Measurements from ENCODE around the gene ZBED4. TPM values are rescaled to one million over a fixed set of nuclear protein-coding genes. Genes with fewer than 3 reads are reported as not detected.

ZBED4 gene
- total and polyA plus RNA-seq, 12 donors = 2.1 to 8.6 (median 5.6) TPM

DNA sequence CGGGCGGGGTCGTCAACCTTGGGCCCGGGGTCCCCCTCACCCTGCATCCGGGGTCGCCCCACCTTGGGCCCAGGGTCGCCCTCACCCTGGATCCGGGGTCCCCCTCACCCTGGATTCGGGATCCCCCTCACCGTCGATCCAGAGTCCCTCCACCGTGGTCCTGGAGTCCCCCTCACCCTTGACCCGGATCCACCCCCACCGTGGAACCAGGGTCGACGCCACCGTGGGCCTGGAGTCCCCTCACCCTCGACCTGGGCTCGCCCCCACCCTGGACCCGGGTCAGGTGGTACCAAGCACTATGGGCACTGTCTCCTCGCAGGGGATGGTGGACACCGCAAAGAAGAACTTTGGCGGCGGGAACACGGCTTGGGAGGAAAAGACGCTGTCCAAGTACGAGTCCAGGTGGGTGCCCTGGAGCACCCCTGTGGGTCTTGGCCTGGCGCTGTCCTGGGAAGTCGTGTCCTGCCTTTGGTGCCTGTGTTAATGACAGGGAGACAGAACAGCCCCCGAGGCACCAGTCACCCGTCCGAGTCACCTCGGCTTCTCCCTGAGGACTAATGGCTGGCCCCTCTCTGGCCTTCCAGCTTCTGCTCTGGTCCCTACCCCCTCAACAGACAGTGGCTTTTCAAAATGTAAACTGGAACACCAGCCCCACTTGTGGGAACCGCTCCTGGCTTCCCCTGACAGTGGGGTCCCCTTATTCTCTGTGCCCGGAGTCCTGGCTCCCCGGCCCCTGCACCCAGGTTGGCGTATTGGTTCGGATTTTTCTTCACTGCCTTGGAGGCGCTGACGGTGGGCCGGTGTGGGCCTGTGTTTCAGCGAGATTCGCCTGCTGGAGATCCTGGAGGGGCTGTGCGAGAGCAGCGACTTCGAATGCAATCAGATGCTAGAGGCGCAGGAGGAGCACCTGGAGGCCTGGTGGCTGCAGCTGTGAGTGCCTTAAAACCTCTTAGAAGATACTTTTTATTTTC is 65.6 kb downstream of the ZBED4 start:
- Histone ChIP-seq H3K36me3 (replicated peaks in 1 of 2) (peaks cover 0 to 12% of the 10 kb centered on the region in 2 donors), H3K9me3 (replicated peaks in 1 of 3) (no peaks in the 10 kb centered on the region), H3K4me3 (peak overlapping the region in 3 of 4 donors; percentile 11 to 87 (median 33)), H3K27me3 (no peaks in the 10 kb centered on the region), H3K4me1 (replicated peaks in 1 of 2) (peaks cover 9 to 20% of the 10 kb centered on the region in 2 donors), H3K27ac (peak overlapping the region in 1 of 5 donors; percentile 94)
- WGBS, 4 donors = 42 to 96% (median 64%) methylated on average over 5 to 47 of the region's 47 CpGs
- no peak for TF ChIP-seq POLR2A (IDR thresholded peaks at IDR 0.05)
- TF ChIP-seq, protein P1, sequence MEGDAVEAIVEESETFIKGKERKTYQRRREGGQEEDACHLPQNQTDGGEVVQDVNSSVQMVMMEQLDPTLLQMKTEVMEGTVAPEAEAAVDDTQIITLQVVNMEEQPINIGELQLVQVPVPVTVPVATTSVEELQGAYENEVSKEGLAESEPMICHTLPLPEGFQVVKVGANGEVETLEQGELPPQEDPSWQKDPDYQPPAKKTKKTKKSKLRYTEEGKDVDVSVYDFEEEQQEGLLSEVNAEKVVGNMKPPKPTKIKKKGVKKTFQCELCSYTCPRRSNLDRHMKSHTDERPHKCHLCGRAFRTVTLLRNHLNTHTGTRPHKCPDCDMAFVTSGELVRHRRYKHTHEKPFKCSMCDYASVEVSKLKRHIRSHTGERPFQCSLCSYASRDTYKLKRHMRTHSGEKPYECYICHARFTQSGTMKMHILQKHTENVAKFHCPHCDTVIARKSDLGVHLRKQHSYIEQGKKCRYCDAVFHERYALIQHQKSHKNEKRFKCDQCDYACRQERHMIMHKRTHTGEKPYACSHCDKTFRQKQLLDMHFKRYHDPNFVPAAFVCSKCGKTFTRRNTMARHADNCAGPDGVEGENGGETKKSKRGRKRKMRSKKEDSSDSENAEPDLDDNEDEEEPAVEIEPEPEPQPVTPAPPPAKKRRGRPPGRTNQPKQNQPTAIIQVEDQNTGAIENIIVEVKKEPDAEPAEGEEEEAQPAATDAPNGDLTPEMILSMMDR (IDR thresholded peaks at IDR 0.05) = no peak
- intact Hi-C loops (cut with DNase I) = loop anchor here (10.0 kb wide), 2 partner anchors 64 to 134 kb away; partner anchors contain the start of gene ZBED4 (in 2 of the 2)
- peak in 1 of 7 donors; percentile 27 for DNase-seq

DNA sequence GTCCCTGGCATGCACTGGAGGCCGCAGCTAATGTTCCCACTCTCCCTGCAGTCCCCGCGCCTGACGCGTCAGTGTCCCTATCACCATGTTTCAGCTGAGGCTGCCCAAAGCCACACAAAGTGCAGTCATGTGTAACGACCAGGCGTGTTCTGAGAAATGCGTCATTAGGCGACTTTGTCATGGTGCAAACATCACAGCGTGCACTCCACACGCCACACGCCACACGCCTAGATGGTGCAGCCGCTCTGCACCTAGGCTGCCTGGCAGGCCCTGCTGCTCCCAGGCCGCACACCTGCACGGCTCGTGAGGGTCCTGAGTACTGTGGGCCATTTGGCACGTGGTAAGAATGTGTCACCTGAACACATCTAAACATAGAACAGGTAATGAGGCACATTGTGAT is 67.2 kb downstream of the ZBED4 start:
- 87 to 97% (median 95%) methylated on average over 16 to 18 of the region's 18 CpGs for WGBS, 4 donors
- no peak for DNase-seq
- Histone ChIP-seq H3K27me3 (no peaks in the 10 kb centered on the region), H3K36me3 (replicated peaks in 1 of 2) (peaks cover 0 to 15% of the 10 kb centered on the region in 2 donors), H3K27ac (no peak overlapping the region), H3K4me3 (no peak overlapping the region), H3K9me3 (replicated peaks in 1 of 3) (no peaks in the 10 kb centered on the region), H3K4me1 (replicated peaks in 1 of 2) (peaks cover 9 to 20% of the 10 kb centered on the region in 2 donors)
- intact Hi-C loops (cut with DNase I) = loop anchor here in 1 of 2 donors (10.0 kb wide), 1 partner anchor 156 kb away; no protein-coding TSS in a partner anchor
- TF ChIP-seq, protein P1 (IDR thresholded peaks at IDR 0.05) = no peak
- TF ChIP-seq POLR2A (IDR thresholded peaks at IDR 0.05) = no peak

DNA sequence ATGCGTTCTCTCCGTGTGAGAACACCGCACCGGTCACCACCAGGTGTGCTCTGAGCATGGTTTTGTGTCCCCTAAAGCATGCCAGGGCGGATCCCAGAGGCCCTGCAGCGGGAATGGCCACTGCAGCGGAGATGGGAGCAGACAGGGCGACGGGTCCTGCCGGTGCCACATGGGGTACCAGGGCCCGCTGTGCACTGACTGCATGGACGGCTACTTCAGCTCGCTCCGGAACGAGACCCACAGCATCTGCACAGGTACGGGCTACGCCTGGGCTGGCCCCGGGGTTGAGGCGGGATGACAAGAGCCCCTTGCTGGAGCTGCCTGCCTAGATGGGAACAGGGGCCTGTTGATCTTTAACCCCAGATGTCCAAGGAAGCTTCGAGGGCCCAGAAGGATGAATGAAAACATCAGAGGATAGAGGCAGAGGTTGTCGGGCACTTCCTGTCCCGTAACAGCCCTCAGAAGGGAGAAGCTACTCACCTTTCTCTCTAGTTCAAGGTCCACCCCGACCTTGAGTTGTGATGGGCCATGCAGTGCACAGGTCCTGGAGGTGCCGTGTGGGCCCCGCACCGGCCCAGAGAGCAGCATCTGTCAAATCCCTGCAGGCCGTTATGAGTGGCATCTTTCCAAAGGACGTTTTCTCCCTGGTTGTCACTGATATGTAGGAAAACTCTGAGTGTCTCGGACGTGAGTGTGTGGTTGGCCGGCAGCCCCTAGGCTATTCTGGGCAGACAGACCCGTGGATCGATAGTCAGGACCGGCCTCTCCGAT is 68.0 kb downstream of the ZBED4 start:
- Histone ChIP-seq H3K4me3 (no peak overlapping the region), H3K27ac (no peak overlapping the region), H3K9me3 (replicated peaks in 1 of 3) (no peaks in the 10 kb centered on the region), H3K4me1 (replicated peaks in 1 of 2) (peaks cover 9 to 20% of the 10 kb centered on the region in 2 donors), H3K36me3 (replicated peaks in 1 of 2) (peaks cover 0 to 19% of the 10 kb centered on the region in 2 donors), H3K27me3 (no peaks in the 10 kb centered on the region)
- intact Hi-C loops (cut with DNase I) = loop anchor here in 1 of 2 donors (10.0 kb wide), 1 partner anchor 157 kb away; no protein-coding TSS in a partner anchor
- no peak for DNase-seq
- 87 to 93% (median 92%) methylated on average over 12 to 35 of the region's 35 CpGs for WGBS, 4 donors
- no peak for TF ChIP-seq POLR2A (IDR thresholded peaks at IDR 0.05)
- TF ChIP-seq, protein P1 (IDR thresholded peaks at IDR 0.05) = no peak

DNA sequence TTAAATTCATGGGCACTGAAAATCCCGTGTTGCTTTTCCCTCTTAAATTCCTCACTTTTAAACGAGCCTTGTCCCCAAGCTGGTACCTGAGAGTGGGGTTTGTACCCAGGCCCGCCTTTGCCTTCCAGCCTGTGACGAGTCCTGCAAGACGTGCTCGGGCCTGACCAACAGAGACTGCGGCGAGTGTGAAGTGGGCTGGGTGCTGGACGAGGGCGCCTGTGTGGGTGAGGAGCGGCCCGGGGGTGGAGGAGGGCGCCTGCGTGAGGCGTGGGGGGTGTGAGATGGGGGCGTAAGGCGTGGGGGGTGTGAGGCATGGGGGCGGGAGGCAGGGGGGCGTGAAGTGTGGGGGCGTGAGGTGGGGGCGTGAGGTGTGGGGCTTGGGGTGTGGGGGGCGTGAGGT is 68.8 kb downstream of the ZBED4 start:
- intact Hi-C loops (cut with DNase I) = loop anchor here in 1 of 2 donors (10.0 kb wide), 1 partner anchor 158 kb away; no protein-coding TSS in a partner anchor
- Histone ChIP-seq H3K36me3 (replicated peaks in 1 of 2) (peaks cover 0 to 19% of the 10 kb centered on the region in 2 donors), H3K4me3 (no peak overlapping the region), H3K27ac (no peak overlapping the region), H3K27me3 (no peaks in the 10 kb centered on the region), H3K9me3 (replicated peaks in 1 of 3) (no peaks in the 10 kb centered on the region), H3K4me1 (replicated peaks in 1 of 2) (peaks cover 5 to 14% of the 10 kb centered on the region in 2 donors)
- DNase-seq = no peak
- WGBS, 4 donors = 91 to 94% (median 92%) methylated on average over 10 to 22 of the region's 22 CpGs
- TF ChIP-seq, protein P1 (IDR thresholded peaks at IDR 0.05) = no peak
- no peak for TF ChIP-seq POLR2A (IDR thresholded peaks at IDR 0.05)

All from adrenal gland (tissue), 12 donors.